Transverse colon (tissue), 4 donors: ENCODE data around the gene HIVEP3.

Experiments used
- CTCF ChIP-seq, 5 experiments: fragments of 200-600 bp in 3 of 5; fragments of 450-650 bp in 2 of 5; sonication (generic) in 3 of 5; IDR thresholded peaks; 1 replicate in 2 of 5; 2 replicates in 3 of 5; pipeline ENCODE4 v1.5.1; 2016 to 2017; ENCODE audit warnings: antibody characterized with exemption in 5 of 5, inconsistent platforms in 3 of 5, mild to moderate bottlenecking in 2 of 5, moderate library complexity in 1 of 5
- EP300 ChIP-seq: sonication (generic); formaldehyde crosslinking; IDR thresholded peaks from one replicate; pipeline ENCODE4 v1.6.1; 2017; ENCODE audit warnings: antibody characterized with exemption, low read depth
- POLR2A ChIP-seq: fragments of 450-650 bp; IDR thresholded peaks from one replicate; pipeline ENCODE4 v1.6.1; 2016; ENCODE audit warnings: antibody characterized with exemption, mild to moderate bottlenecking, moderate library complexity
- POLR2AphosphoS5 ChIP-seq, 3 donors: sonication (generic); formaldehyde crosslinking; IDR thresholded peaks; one replicate each; pipeline ENCODE4 v1.6.1; 2016; ENCODE audit warnings: antibody characterized with exemption in 3 of 3

- no peak for TF ChIP-seq POLR2AphosphoS5 (IDR thresholded peaks at IDR 0.05)
- TF ChIP-seq CTCF (IDR thresholded peaks at IDR 0.05), result no peak
- TF ChIP-seq POLR2A, result no peak
- TF ChIP-seq EP300, result no peak
Observed at GRCh38 chr1:41764656-41765055, 154.1 kb downstream of the HIVEP3 start.
